Measurements from ENCODE around the gene NBPF6. TPM values are rescaled to one million over a fixed set of nuclear protein-coding genes. Genes with fewer than 3 reads are reported as not detected.

Gene NBPF6
- total RNA-seq, 1 experiment from 2014 or later, result not detected

GRCh38 chr1:108503062-108503733, 53.1 kb downstream of the NBPF6 start:
- no peak overlapping the region for H3K4ac ChIP-seq (ENCODE audit: low read depth, low read length)
- no peak overlapping the region for H2BK120ac ChIP-seq (ENCODE audit: low read depth, low read length, poor library complexity, severe bottlenecking)
- Mint-ChIP-seq H3K4me1 (peaks cover 5 to 11% of the 10 kb centered on the region in 2 experiments), H3K9me3 (no peaks in the 10 kb centered on the region; a peak in 1 of 5 replicates), H3K27me3 (ENCODE audit: low read depth) (no peaks in the 10 kb centered on the region), H3K36me3 (ENCODE audit: insufficient read depth in 1 of 3, low read depth in 3 of 3) (no peaks in the 10 kb centered on the region), H3K4me3 (no peak overlapping the region), H3K27ac (no peak overlapping the region; a peak in 1 of 7 replicates)
- H3K4me1 ChIP-seq (ENCODE audit: insufficient read depth, low read length), result 0 out of 2 replicates have a peak, but pooled peaks cover 3% of the 10 kb centered on the region
- no peak overlapping the region for H4K91ac ChIP-seq (ENCODE audit: insufficient read length, low read depth, low read length)
- H3K18ac ChIP-seq (ENCODE audit: insufficient read length, low read depth, low read length), result no peak overlapping the region
- no peak overlapping the region for H3K4me2 ChIP-seq (ENCODE audit: insufficient read depth, insufficient read length, low read length)
- no peak for TF ChIP-seq CTCF (conservative IDR thresholded peaks at IDR 0.05)
- no peak overlapping the region for H4K5ac ChIP-seq (ENCODE audit: insufficient read length, low read depth, low read length)
- no peak overlapping the region for H2BK15ac ChIP-seq (ENCODE audit: low read depth, low read length)
- H3K9me3 ChIP-seq (ENCODE audit: control insufficient read depth, low read depth, low read length), result no peaks in the 10 kb centered on the region
- H2BK5ac ChIP-seq (ENCODE audit: insufficient read length, low read length), result no peak overlapping the region
- H3K9ac ChIP-seq (ENCODE audit: extremely low read depth, insufficient read length, low read length), result no peak overlapping the region
- DNase-seq, result peak; percentile 37
- H2AFZ ChIP-seq (ENCODE audit: low read length), result no peak overlapping the region
- no peaks in the 10 kb centered on the region for H4K20me1 ChIP-seq (ENCODE audit: control insufficient read depth, insufficient read depth, insufficient read length)
- no peak overlapping the region for H2BK12ac ChIP-seq (ENCODE audit: insufficient read length, low read depth, low read length)
- no peak overlapping the region for H3K14ac ChIP-seq (ENCODE audit: insufficient read depth, low read length)
- WGBS (ENCODE audit: extremely low coverage, insufficient read length, low lambda C conversion rate), result no CpG with 5 or more reads among the region's 5 CpGs
- no peaks in the 10 kb centered on the region for H3K23me2 ChIP-seq (ENCODE audit: insufficient read length, low read depth, low read length, poor library complexity, severe bottlenecking)
- no peak overlapping the region for H3K56ac ChIP-seq (ENCODE audit: insufficient read length, low read depth, low read length)
- no peaks in the 10 kb centered on the region for H3K27me3 ChIP-seq (ENCODE audit: insufficient read depth, low read length)
- no peak overlapping the region for H3K23ac ChIP-seq (ENCODE audit: insufficient read length, low read depth, low read length)
- H2AK5ac ChIP-seq (ENCODE audit: insufficient read length, low read length), result no peak overlapping the region
- no peaks in the 10 kb centered on the region for H3K79me2 ChIP-seq (ENCODE audit: insufficient read depth, low read length)
- H4K8ac ChIP-seq (replicated peaks; ENCODE audit: insufficient read length, low read depth, low read length), result no peak overlapping the region
- H3K27ac ChIP-seq (ENCODE audit: insufficient read length, low read depth, low read length), result no peak overlapping the region
- H2BK20ac ChIP-seq (ENCODE audit: low read depth, low read length, poor library complexity, severe bottlenecking), result no peak overlapping the region
- no peaks in the 10 kb centered on the region for H3K79me1 ChIP-seq (ENCODE audit: insufficient read depth, low read depth, low read length, poor library complexity, severe bottlenecking)
- no peak overlapping the region for H3T11ph ChIP-seq (ENCODE audit: low read length)
